ENCODE measurements around the gene CES2. TPM values are rescaled to one million over a fixed set of nuclear protein-coding genes. Genes with fewer than 3 reads are reported as not detected.

Gene CES2
- total and polyA plus RNA-seq, 9 of the 15 experiments (the other 6 are each of a cell fraction or from before 2014, with no cell fraction given): 2.2 to 37.9 (median 24.4) TPM

DNA sequence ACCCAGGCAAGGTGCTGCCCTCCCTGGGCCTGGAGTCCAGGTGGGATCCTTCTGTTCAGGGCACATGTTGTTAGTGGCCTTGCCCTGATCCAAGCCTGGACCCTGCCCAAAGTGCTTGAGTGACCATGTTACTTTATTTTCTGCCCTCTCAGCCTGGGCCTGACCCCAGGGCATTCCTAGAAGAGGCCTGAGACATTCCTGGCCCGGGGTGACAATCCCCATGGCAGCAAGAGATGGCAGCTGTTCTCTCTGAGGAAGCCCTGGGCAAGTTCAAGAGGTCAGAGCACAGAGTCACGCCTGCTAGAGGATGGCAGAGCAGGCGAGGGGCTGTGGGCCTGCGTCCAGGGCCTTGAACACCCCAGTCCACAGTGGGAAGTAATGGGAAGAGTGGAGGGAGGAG lies 21.6 kb upstream of the CES2 start:
- Histone ChIP-seq H3K4me3 (no peak overlapping the region), H4K20me1 (replicated peaks; ENCODE audit: control insufficient read depth, insufficient read depth, low read length) (no peaks in the 10 kb centered on the region), H2AFZ (ENCODE audit: low read depth, low read length) (no peak overlapping the region), H3K27ac (ENCODE audit: extremely low read depth, low read depth, low read length) (no peak overlapping the region), H3K9ac (ENCODE audit: insufficient read depth in 1 of 2, low read depth in 2 of 2, low read length in 2 of 2) (no peak overlapping the region), H3K27me3 (ENCODE audit: control insufficient read depth in 2 of 2, insufficient read depth in 2 of 2, low read length in 2 of 2) (peaks cover 15 to 45% of the 10 kb centered on the region in 2 experiments; a peak in 4 of 5 replicates), H3K9me3 (replicated peaks; ENCODE audit: control insufficient read depth, insufficient read depth, low read depth, low read length) (no peaks in the 10 kb centered on the region), H3K4me2 (ENCODE audit: insufficient read depth, low read length) (no peak overlapping the region), H3K9me1 (ENCODE audit: control insufficient read depth, insufficient read depth, low read length) (no peaks in the 10 kb centered on the region), H3K79me2 (ENCODE audit: control insufficient read depth, insufficient read depth, low read length) (no peaks in the 10 kb centered on the region), H3K4me1 (replicated peaks in 1 of 2; ENCODE audit: control insufficient read depth in 2 of 2, insufficient read depth in 2 of 2, low read length in 2 of 2) (peaks cover 0 to 9% of the 10 kb centered on the region in 2 experiments; a peak in 2 of 5 replicates), H3K36me3 (ENCODE audit: control insufficient read depth, insufficient read depth, low read length) (no peaks in the 10 kb centered on the region)
- no peak for FAIRE-seq
- no peak for ATAC-seq
- CTCF ChIA-PET (ENCODE audit: low intra/inter-chr PET ratio): no interaction called here
- TF ChIP-seq ZNF253 (CRISPR knock-in tag; conservative IDR thresholded peaks at IDR 0.05) (no peak), MTA1 (IDR thresholded peaks at IDR 0.05; ENCODE audit: borderline replicate concordance) (no peak), TRIM28 (IDR thresholded peaks at IDR 0.05) (no peak), TAF15 (IDR thresholded peaks at IDR 0.05; ENCODE audit: low read depth, low read length) (no peak), ZSCAN32 (CRISPR knock-in tag; IDR thresholded peaks at IDR 0.05) (no peak), POLR2H (tag; IDR thresholded peaks at IDR 0.05; ENCODE audit: low read depth) (no peak), LCOR (CRISPR knock-in tag; IDR thresholded peaks at IDR 0.05) (no peak), SNRNP70 (optimal IDR thresholded peaks at IDR 0.05; ENCODE audit: low read depth, low read length) (no peak), ILK (tag; IDR thresholded peaks at IDR 0.05; ENCODE audit: borderline replicate concordance, low read depth) (no peak), ZNF764 (CRISPR knock-in tag; IDR thresholded peaks at IDR 0.05; ENCODE audit: low read depth) (no peak)
- TF ChIP-seq, protein P1, sequence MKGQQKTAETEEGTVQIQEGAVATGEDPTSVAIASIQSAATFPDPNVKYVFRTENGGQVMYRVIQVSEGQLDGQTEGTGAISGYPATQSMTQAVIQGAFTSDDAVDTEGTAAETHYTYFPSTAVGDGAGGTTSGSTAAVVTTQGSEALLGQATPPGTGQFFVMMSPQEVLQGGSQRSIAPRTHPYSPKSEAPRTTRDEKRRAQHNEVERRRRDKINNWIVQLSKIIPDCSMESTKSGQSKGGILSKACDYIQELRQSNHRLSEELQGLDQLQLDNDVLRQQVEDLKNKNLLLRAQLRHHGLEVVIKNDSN (CRISPR knock-in tag; IDR thresholded peaks at IDR 0.05): no peak
- TF ChIP-seq, protein P2, sequence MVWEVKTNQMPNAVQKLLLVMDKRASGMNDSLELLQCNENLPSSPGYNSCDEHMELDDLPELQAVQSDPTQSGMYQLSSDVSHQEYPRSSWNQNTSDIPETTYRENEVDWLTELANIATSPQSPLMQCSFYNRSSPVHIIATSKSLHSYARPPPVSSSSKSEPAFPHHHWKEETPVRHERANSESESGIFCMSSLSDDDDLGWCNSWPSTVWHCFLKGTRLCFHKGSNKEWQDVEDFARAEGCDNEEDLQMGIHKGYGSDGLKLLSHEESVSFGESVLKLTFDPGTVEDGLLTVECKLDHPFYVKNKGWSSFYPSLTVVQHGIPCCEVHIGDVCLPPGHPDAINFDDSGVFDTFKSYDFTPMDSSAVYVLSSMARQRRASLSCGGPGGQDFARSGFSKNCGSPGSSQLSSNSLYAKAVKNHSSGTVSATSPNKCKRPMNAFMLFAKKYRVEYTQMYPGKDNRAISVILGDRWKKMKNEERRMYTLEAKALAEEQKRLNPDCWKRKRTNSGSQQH (CRISPR knock-in tag; IDR thresholded peaks at IDR 0.05): no peak
- intact Hi-C loops (cut with micrococcal nuclease): no loop called here
- DNase-seq (ENCODE audit: extremely low read depth in 1 of 4, low spot score in 3 of 4): no peak
- 3% methylated on average over 4 of the region's 4 CpGs for WGBS (ENCODE audit: insufficient coverage, low coverage, missing lambda C conversion rate)
- POLR2A ChIA-PET: interaction anchor here (0.6 to 1.2 kb wide), 2 partner anchors 8 to 13 kb away, joined by 3 to 6 read pairs; no protein-coding TSS in a partner anchor
- in situ Hi-C loops (cut with MboI): no loop called here
- BruUV-seq (replicated peaks): no TSS peak
